SH-SY5Y (cell line): Measurements from ENCODE around the gene ZNF556.

Experiments
- GATA2 ChIP-seq: IDR thresholded peaks from 2 replicates; pipeline ENCODE4 v1.6.1; 2011; ENCODE audit warnings: mild to moderate bottlenecking, low read depth, low read length
- GATA3 ChIP-seq: IDR thresholded peaks from 2 replicates; pipeline ENCODE4 v1.6.1; 2011; ENCODE audit warnings: low read depth, mild to moderate bottlenecking, low read length, moderate library complexity

- TF ChIP-seq GATA3, result no peak
- TF ChIP-seq GATA2, result no peak
Measured at GRCh38 chr19:2869618-2870017, 2.5 kb downstream of the ZNF556 start.
